GM23248 (cell line): ENCODE data around the gene TRPV4. TPM values are rescaled to one million over a fixed set of nuclear protein-coding genes. Genes with fewer than 3 reads are reported as not detected.

Experiments
- DNase-seq: peaks from one replicate; pipeline ENCODE4 v3.0.0-alpha.2; 2015
- H2AFZ ChIP-seq: fragments of 200-600 bp; sonication (generic); 2 replicates; pipeline ENCODE4 v1.6.1; 2016; ENCODE audit warnings: antibody characterized with exemption
- H3F3A ChIP-seq: fragments of 200-600 bp; sonication (generic); 2 replicates; pipeline ENCODE4 v1.6.1; 2016; ENCODE audit warnings: mild to moderate bottlenecking, antibody characterized with exemption, mixed run types; ENCODE audit not compliant: insufficient read depth
- H3K27ac ChIP-seq: fragments of 200-600 bp; sonication (generic); 2 replicates; pipeline ENCODE4 v1.5.1; 2016; ENCODE audit warnings: mild to moderate bottlenecking
- H3K27me3 ChIP-seq: fragments of 200-600 bp; sonication (generic); replicated peaks from 2 replicates; pipeline ENCODE4 v1.6.1; 2016; ENCODE audit warnings: mild to moderate bottlenecking; ENCODE audit not compliant: insufficient read depth
- H3K36me3 ChIP-seq: fragments of 200-600 bp; sonication (generic); 2 replicates; pipeline ENCODE4 v1.6.1; 2016; ENCODE audit warnings: low read depth, mild to moderate bottlenecking
- H3K4me1 ChIP-seq: fragments of 200-600 bp; sonication (generic); 2 replicates; pipeline ENCODE4 v1.6.1; 2016; ENCODE audit warnings: mild to moderate bottlenecking; ENCODE audit not compliant: insufficient read depth
- H3K4me2 ChIP-seq: fragments of 200-600 bp; sonication (generic); one replicate; pipeline ENCODE4 v1.6.1; 2016; ENCODE audit warnings: mild to moderate bottlenecking; ENCODE audit not compliant: unreplicated experiment
- H3K4me3 ChIP-seq: fragments of 200-600 bp; sonication (generic); 2 replicates; pipeline ENCODE4 v1.5.1; 2016; ENCODE audit warnings: mild to moderate bottlenecking
- H3K79me2 ChIP-seq: fragments of 200-600 bp; sonication (generic); 2 replicates; pipeline ENCODE4 v1.6.1; 2016; ENCODE audit warnings: mild to moderate bottlenecking; ENCODE audit not compliant: insufficient read depth
- H3K9ac ChIP-seq: fragments of 200-600 bp; sonication (generic); 2 replicates; pipeline ENCODE4 v1.6.1; 2016; ENCODE audit warnings: mild to moderate bottlenecking
- H3K9me2 ChIP-seq: fragments of 200-600 bp; sonication (generic); 2 replicates; pipeline ENCODE4 v1.6.1; 2016; ENCODE audit warnings: mixed run types, mild to moderate bottlenecking, moderate library complexity; ENCODE audit not compliant: insufficient read depth
- H3K9me3 ChIP-seq: fragments of 200-600 bp; sonication (generic); one replicate; pipeline ENCODE4 v1.6.1; 2017; ENCODE audit warnings: low read depth
- H4K20me1 ChIP-seq: fragments of 200-600 bp; sonication (generic); 2 replicates; pipeline ENCODE4 v1.6.0; 2016; ENCODE audit not compliant: insufficient read depth
- EZH2 ChIP-seq: fragments of 200-600 bp; sonication (generic); IDR thresholded peaks from 2 replicates; pipeline ENCODE4 v1.6.1; 2018; ENCODE audit warnings: antibody characterized with exemption, mild to moderate bottlenecking; ENCODE audit not compliant: insufficient read depth, poor library complexity, severe bottlenecking
- EZH2phosphoT487 ChIP-seq: fragments of 200-600 bp; sonication (generic); IDR thresholded peaks from 2 replicates; pipeline ENCODE4 v1.6.1; 2018; ENCODE audit warnings: antibody characterized with exemption, moderate library complexity, mild to moderate bottlenecking, low read depth; ENCODE audit not compliant: insufficient read depth
- WGBS, 2 experiments: methylation state at CpG; one replicate each; pipeline ENCODE4 v1.1.6; 2015 to 2017; ENCODE audit warnings: low lambda C conversion rate in 2 of 2, low coverage in 1 of 2; ENCODE audit errors: missing lambda C conversion rate in 2 of 2; 5-methylcytosine and 5-hydroxymethylcytosine counted together
- in situ Hi-C: fragments of 300-500 bp; cut with MboI; formaldehyde crosslinking; loops from 2 replicates; pipeline ENCODE4 v1.15.0; 2020
- polyA plus RNA-seq: library from polyadenylated mRNA; unstranded; fragments of >200 nt; fragmentation: Nextera tagmentation; extraction: Ambion mirVana; gene quantifications from 2 replicates; pipeline ENCODE4 v1.2.1, GENCODE V29; 2016
- total RNA-seq: library from RNA; depleted of rRNA; stranded (reverse); fragments of >200 nt; shearing (Covaris generic); gene quantifications from 2 replicates; pipeline ENCODE4 v1.2.3, GENCODE V29; 2014

Gene TRPV4
- total and polyA plus RNA-seq, 2 experiments from 2014 or later, result 0.65 to 2.6 TPM

DNA sequence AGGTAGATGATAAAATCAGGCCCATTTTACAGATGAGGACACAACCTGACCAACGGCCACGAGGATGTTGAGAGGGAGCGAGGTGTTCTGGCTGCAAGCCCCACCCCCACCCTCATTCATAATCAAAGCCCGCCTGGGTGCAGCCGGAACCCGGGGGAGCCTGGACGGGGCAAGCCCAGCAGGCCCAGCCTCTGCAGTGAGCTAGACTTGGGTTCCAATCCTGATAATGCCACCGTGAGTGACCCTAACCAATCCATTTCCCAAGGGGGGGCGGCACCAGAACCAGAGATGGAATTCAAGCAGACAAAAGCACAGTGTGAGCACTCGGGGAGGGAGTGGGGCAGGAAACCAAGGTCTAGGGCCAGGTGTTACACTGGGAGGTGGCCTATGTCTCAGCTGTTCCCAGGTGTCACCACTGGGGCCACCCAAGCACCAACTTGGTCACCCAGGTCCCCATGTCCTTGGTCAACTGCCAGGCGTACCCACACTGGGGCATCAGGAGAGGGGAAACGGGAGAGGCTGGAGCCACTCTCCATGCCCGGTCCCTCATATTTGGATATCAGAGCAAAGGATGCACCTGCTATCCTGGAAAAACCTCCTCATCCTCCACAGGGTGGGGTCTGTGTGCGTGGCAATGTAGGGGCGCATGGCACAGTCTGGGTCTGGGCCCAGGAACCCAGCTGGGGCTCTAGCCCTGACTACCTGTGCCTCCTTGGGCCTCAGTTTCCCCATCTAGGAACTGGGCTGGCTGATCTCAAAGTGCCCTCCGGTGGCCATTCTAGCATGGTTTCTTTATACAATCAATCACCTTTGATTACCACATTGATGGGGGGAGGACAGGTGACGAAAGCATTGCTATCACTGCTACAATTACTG, 61.2 kb downstream of the TRPV4 start:
- Histone ChIP-seq H3K79me2 (no peaks in the 10 kb centered on the region), H3K36me3 (no peaks in the 10 kb centered on the region), H3K9me3 (no peaks in the 10 kb centered on the region), H3K9me2 (no peaks in the 10 kb centered on the region), H2AFZ (no peak overlapping the region), H3K4me1 (no peaks in the 10 kb centered on the region), H3F3A (no peaks in the 10 kb centered on the region), H3K4me2 (no peak overlapping the region), H3K4me3 (no peak overlapping the region), H3K9ac (no peak overlapping the region), H4K20me1 (no peaks in the 10 kb centered on the region), H3K27me3 (no peaks in the 10 kb centered on the region), H3K27ac (no peak overlapping the region)
- no peak for TF ChIP-seq EZH2
- TF ChIP-seq EZH2phosphoT487, result no peak
- in situ Hi-C loops, result loop anchor here (10.0 kb wide), 2 partner anchors 167 to 257 kb away; no protein-coding TSS in a partner anchor
- WGBS, 2 experiments, result 84 to 85% methylated on average over 17 of the region's 17 CpGs
- DNase-seq, result no peak

- H3F3A ChIP-seq, result no peaks in the 10 kb centered on the region
- no peak overlapping the region for H3K4me3 ChIP-seq
- H3K79me2 ChIP-seq, result no peaks in the 10 kb centered on the region
- 76 to 83% methylated on average over 16 to 17 of the region's 17 CpGs for WGBS, 2 experiments
- H3K27me3 ChIP-seq, result no peaks in the 10 kb centered on the region
- no peak overlapping the region for H3K4me2 ChIP-seq
- in situ Hi-C loops, result loop anchor here (10.0 kb wide), 2 partner anchors 166 to 256 kb away; no protein-coding TSS in a partner anchor
- no peak overlapping the region for H3K27ac ChIP-seq
- H3K9me2 ChIP-seq, result no peaks in the 10 kb centered on the region
- H3K9ac ChIP-seq, result no peak overlapping the region
- H3K36me3 ChIP-seq, result no peaks in the 10 kb centered on the region
- H2AFZ ChIP-seq, result no peak overlapping the region
- TF ChIP-seq EZH2phosphoT487 (no peak), EZH2 (no peak)
- H4K20me1 ChIP-seq, result no peaks in the 10 kb centered on the region
- no peaks in the 10 kb centered on the region for H3K9me3 ChIP-seq
- DNase-seq, result no peak
- H3K4me1 ChIP-seq, result no peaks in the 10 kb centered on the region
These were observed 62.1 kb downstream of the TRPV4 start for GRCh38 chr12:109770861-109771670.

DNA sequence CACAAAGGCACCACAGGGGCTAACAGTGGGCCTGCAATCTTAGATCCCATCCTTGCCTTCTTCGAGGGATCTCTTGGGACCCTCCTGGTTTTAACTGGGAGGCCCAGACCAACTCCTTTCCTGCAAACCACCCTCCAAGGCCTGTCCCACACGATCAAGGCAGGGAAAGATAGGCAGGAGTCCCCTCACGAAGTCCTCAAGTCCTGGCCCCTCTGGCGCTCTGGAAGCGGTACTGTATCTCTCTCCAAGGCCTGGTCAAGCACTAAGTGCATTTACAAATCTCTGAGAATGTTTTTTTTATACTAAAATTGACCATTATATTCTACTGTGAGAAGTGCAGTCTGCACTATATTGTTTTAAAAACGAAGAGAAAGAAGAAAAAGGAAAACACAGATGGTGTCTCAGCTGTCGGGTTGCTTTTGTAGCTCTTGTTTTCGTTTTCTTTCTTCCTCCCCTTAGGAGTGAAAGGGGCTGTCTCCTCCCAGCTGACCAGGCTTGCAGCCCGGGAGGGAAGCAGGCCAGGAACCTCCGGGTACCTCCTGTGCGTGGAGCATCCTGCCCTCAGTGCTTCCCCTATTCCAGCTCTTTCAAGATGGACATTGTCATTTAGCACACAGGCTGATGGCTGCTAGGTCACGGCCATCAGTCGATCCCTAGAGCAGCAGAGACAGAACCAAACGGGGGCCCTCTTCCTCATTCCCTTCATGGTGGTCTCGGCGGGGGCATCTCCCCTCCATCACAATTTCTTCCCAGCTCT, 62.9 kb downstream of the TRPV4 start:
- TF ChIP-seq EZH2phosphoT487, result no peak
- no peak for TF ChIP-seq EZH2
- WGBS, 2 experiments, result 47% methylated on average over 15 to 16 of the region's 16 CpGs
- DNase-seq, result no peak
- Histone ChIP-seq H4K20me1 (no peaks in the 10 kb centered on the region), H3K9ac (no peak overlapping the region), H3K27ac (no peak overlapping the region), H2AFZ (no peak overlapping the region), H3K36me3 (no peaks in the 10 kb centered on the region), H3K4me3 (no peak overlapping the region), H3F3A (no peaks in the 10 kb centered on the region), H3K4me1 (no peaks in the 10 kb centered on the region), H3K9me3 (no peaks in the 10 kb centered on the region), H3K9me2 (no peaks in the 10 kb centered on the region), H3K79me2 (no peaks in the 10 kb centered on the region), H3K4me2 (no peak overlapping the region), H3K27me3 (no peaks in the 10 kb centered on the region)
- in situ Hi-C loops, result loop anchor here (10.0 kb wide), 2 partner anchors 165 to 255 kb away; no protein-coding TSS in a partner anchor
